Activated CD8-positive, alpha-beta T cell treated with anti-CD3 and anti-CD28 coated beads, Interleukin-2, amount 10 ng/mL, durations not matched to agents 7 days and 5 days (primary cell): ENCODE measurements around the gene CDC42EP1. TPM values are rescaled to one million over a fixed set of nuclear protein-coding genes. Genes with fewer than 3 reads are reported as not detected.
"Not testable (repeated sequence)": the region's sequence is repeated elsewhere in the genome, so short reads cannot be mapped to it uniquely, and the experiment has no call there.

Source experiments
- ATAC-seq: fragments of 150-1000 bp; cut with Tn5 transposase; one replicate; pipeline ENCODE4 v1.10.0; 2021; ENCODE audit warnings: moderate library complexity
- CTCF ChIA-PET: fragments of 350-600 bp; sonication (Branson Sonifier 250); formaldehyde crosslinking; loops from one replicate; lab custom pipeline; 2021; ENCODE audit warnings: antibody characterized with exemption; lab: Charles Lee
- POLR2A ChIA-PET: fragments of 350-600 bp; sonication (Branson Sonifier 250); formaldehyde crosslinking; loops from one replicate; lab custom pipeline; 2021; ENCODE audit warnings: antibody characterized with exemption; lab: Charles Lee
- DNase-seq: peaks from one replicate; pipeline ENCODE4 v3.0.0-alpha.2; 2020
- H3K27ac Mint-ChIP-seq: one replicate; pipeline ENCODE4 v1.8.0; 2021; ENCODE audit warnings: mild to moderate bottlenecking, mixed read lengths
- H3K27me3 Mint-ChIP-seq: one replicate; pipeline ENCODE4 v1.8.0; 2021; ENCODE audit warnings: low read depth, mixed read lengths
- H3K36me3 Mint-ChIP-seq: one replicate; pipeline ENCODE4 v1.8.0; 2021; ENCODE audit warnings: low read depth, mixed read lengths
- H3K4me1 Mint-ChIP-seq: one replicate; pipeline ENCODE4 v1.8.0; 2021; ENCODE audit warnings: low read depth, mixed read lengths
- H3K4me3 Mint-ChIP-seq: one replicate; pipeline ENCODE4 v1.8.0; 2021; ENCODE audit warnings: mild to moderate bottlenecking, mixed read lengths
- H3K9me3 Mint-ChIP-seq: one replicate; pipeline ENCODE4 v1.8.0; 2022; ENCODE audit warnings: mixed read lengths; ENCODE audit not compliant: insufficient read depth
- total RNA-seq, 2 experiments: library from RNA; stranded (reverse); gene quantifications; one replicate each; pipeline ENCODE4 v1.2.3, GENCODE V29; 2021

The CDC42EP1 gene
- total RNA-seq, 2 experiments from 2014 or later: 0.13 to 0.21 TPM

DNA sequence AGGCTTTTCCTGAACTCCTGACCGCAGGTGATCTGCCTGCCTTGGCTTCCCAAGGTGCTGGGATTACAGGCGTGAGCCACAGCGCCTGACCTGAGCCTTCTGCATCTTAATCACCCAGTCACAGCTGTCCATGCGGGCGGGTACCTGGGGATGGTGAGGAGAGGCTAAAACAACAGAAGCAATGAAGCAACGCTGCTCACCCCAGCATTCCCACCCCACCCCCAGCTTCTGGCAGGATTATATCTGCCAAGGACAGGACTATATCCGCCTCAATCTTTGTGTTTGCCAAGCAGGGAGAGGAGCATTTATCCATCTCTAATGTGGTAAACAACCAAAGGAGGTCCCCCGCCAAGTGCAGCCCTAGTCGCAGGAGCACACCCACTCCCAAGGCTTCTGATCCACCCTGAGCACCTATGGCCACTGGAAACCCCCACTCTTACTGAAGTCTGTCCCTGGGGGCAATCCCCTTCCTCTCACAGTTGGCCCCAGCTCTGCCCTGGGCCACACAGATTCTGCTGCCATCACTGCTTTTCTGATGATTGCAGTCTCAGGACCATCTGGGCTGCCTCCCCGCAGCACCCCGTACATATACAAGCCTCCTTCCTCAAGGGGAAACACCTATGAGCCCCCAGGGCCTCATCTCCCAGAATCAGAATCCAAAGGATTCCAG lies 28.4 kb downstream of the CDC42EP1 start:
- Mint-ChIP-seq H3K27ac (no peak overlapping the region), H3K4me3 (no peak overlapping the region), H3K9me3 (no peaks in the 10 kb centered on the region), H3K36me3 (no peaks in the 10 kb centered on the region), H3K27me3 (peaks cover 12% of the 10 kb centered on the region), H3K4me1 (peaks cover 11% of the 10 kb centered on the region)
- ATAC-seq (no peak), DNase-seq (no peak)
- ChIA-PET POLR2A (no interaction called here), CTCF (interaction anchor here (2.2 to 4.9 kb wide), 4 partner anchors 7 to 48 kb away, joined by 13 to 126 read pairs (median 74); partner anchors contain the start of genes GGA1 and LGALS2)

DNA sequence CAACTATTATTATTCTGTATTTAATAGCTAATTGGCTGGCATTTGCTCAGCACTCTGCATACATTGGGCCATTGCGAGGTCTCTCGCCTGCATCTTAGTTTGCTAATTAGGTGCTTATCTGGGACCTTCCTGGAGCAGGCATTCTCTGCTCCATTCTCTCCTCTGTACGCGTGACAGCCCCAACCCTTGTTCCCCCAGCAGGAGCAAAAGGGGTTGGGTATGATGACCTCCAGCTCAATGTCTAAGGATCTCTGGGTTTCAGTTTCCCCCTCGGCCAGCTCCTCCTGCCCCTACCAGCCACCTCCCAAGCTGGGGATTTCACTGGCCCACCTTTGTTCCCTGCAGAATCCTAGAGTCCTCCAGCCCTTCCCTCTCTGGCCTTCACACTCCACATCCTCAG lies 29.4 kb downstream of the CDC42EP1 start:
- Mint-ChIP-seq H3K4me3 (no peak overlapping the region), H3K9me3 (no peaks in the 10 kb centered on the region), H3K27ac (no peak overlapping the region), H3K4me1 (peaks cover 11% of the 10 kb centered on the region), H3K36me3 (no peaks in the 10 kb centered on the region), H3K27me3 (peaks cover 12% of the 10 kb centered on the region)
- ChIA-PET CTCF (interaction anchor here (0.5 to 4.9 kb wide), 6 partner anchors 8 to 49 kb away, joined by 3 to 126 read pairs (median 29); partner anchors contain the start of genes GGA1 and LGALS2), POLR2A (no interaction called here)
- ATAC-seq (no peak), DNase-seq (no peak)

DNA sequence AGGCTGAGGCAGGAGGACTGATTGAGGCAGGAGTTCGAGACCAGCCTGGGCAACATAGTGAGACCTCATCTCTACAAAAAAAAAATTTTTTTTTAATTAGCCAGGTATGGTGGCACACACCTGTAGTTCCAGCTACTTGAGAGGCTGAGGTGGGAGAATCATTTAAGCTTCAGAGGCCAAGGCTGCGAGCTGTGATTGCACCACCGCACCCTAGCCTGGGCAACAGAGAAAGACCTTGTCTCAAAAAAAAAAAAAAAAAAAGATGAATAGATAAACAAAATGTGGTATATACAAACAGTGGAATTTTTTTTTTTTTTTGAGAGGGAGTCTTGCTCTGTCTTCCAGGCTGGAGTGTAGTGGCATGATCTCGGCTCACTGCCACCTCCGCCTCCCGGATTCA lies 30.8 kb downstream of the CDC42EP1 start:
- Mint-ChIP-seq H3K27me3 (peaks cover 12% of the 10 kb centered on the region), H3K4me1 (peaks cover 11% of the 10 kb centered on the region)
- CTCF ChIA-PET: interaction anchor here (2.2 to 4.9 kb wide), 5 partner anchors 9 to 51 kb away, joined by 13 to 126 read pairs (median 45); partner anchors contain the start of genes GGA1 and LGALS2
- DNase-seq, ATAC-seq, H3K36me3 Mint-ChIP-seq, POLR2A ChIA-PET, H3K27ac Mint-ChIP-seq, H3K9me3 Mint-ChIP-seq, H3K4me3 Mint-ChIP-seq: not testable (repeated sequence)

DNA sequence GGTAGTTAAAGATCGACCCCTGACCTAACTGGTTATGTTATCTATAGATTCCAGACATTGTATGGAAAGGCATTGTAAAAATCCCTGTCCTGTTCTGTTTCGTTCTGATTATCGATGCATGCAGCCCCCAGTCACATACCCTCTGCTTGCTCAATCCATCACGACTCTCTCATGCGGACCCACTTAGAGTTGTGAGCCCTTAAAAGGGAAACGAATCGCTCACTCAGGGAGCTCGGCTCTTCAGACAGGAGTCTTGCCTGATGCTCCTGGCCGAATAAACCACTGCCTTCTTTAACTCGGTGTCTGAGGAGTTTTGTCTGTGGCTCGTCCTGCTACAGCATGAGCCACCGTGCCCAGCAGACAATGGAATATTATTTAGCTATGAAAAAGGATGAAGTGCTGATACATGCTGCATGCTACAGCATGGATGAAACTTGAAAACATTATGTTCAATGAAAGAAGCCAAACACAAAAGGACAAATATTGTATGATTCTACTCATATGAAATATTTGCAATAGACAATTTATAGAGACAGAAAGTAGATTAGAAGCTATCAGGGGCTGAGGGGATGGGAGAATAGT lies 31.6 kb downstream of the CDC42EP1 start:
- ChIA-PET POLR2A (interaction anchor here (1.2 to 1.3 kb wide), 2 partner anchors 10 to 25 kb away, joined by 4 to 5 read pairs; no protein-coding TSS in a partner anchor), CTCF (interaction anchor here (0.7 to 4.9 kb wide), 42 partner anchors 10 to 350 kb away, joined by 3 to 126 read pairs (median 6); partner anchors contain the start of genes CARD10, GGA1, LGALS2 and MFNG)
- Mint-ChIP-seq H3K27me3 (peaks cover 10% of the 10 kb centered on the region), H3K36me3 (no peaks in the 10 kb centered on the region), H3K4me1 (peaks cover 11% of the 10 kb centered on the region), H3K4me3 (peak overlapping the region; percentile 67), H3K9me3 (no peaks in the 10 kb centered on the region), H3K27ac (peak overlapping the region; percentile 70)
- ATAC-seq (no peak), DNase-seq (no peak)

DNA sequence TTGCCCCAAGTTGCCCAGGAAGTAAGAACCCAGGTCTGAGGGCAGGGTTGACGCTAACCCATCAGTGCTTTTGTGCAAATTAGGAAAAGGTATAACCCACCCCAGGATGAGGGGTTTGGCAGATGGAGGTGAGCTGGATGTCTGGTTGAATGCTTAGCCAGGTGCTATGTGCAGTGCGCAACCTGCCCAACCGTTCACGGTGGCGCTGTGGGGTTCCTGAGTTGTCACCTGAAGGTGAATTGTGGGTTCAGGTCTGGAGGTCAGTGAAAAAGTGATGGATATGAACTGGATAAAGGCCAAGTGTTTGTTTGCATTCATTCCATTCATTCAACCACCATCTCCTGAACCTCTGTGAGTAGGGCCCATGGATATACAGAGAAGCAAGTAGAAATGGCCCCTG lies 34.0 kb downstream of the CDC42EP1 start:
- Mint-ChIP-seq H3K27me3 (peaks cover 4% of the 10 kb centered on the region), H3K27ac (no peak overlapping the region)
- POLR2A ChIA-PET: no interaction called here

DNA sequence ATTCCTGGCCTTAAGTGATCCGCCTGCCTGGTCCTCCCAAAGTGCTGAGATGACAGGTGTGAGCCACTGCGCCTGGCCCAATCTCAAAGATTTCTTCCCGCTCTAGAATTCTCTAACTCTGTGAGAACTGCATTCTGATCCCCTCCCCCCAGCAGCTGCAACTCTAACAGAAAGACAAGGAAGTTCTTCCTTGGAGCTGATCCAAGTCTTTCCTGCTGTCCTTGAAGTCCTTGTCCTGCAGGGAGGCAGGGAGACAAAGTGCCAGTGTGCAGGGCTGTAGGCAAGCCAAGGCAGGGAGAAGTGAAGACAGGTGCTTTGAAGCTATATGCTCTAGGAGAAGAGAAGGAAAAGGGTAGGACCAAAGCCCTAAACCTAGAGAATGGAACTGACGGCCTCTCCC lies 38.9 kb downstream of the CDC42EP1 start:
- H3K27me3 Mint-ChIP-seq: peaks cover 22% of the 10 kb centered on the region
- CTCF ChIA-PET: interaction anchor here (0.5 to 1.1 kb wide), 2 partner anchors 9 to 72 kb away, joined by 3 read pairs; partner anchors contain the start of gene GGA1
- H3K9me3 Mint-ChIP-seq: no peaks in the 10 kb centered on the region
- ATAC-seq (no peak), DNase-seq (no peak)
- H3K4me3 Mint-ChIP-seq: no peak overlapping the region
- H3K36me3 Mint-ChIP-seq: no peaks in the 10 kb centered on the region
- peaks cover 9% of the 10 kb centered on the region for H3K4me1 Mint-ChIP-seq
- POLR2A ChIA-PET: no interaction called here
- H3K27ac Mint-ChIP-seq: no peak overlapping the region

More for the DNA sequence above, 34.0 kb downstream of the CDC42EP1 start:
- no peaks in the 10 kb centered on the region for H3K9me3 Mint-ChIP-seq
- no peaks in the 10 kb centered on the region for H3K36me3 Mint-ChIP-seq
- DNase-seq: no peak
- ATAC-seq: no peak
- peaks cover 11% of the 10 kb centered on the region for H3K4me1 Mint-ChIP-seq
- CTCF ChIA-PET: interaction anchor here (1.0 to 1.6 kb wide), 2 partner anchors 10 to 27 kb away, joined by 3 to 7 read pairs; no protein-coding TSS in a partner anchor
- no peak overlapping the region for H3K4me3 Mint-ChIP-seq

DNA sequence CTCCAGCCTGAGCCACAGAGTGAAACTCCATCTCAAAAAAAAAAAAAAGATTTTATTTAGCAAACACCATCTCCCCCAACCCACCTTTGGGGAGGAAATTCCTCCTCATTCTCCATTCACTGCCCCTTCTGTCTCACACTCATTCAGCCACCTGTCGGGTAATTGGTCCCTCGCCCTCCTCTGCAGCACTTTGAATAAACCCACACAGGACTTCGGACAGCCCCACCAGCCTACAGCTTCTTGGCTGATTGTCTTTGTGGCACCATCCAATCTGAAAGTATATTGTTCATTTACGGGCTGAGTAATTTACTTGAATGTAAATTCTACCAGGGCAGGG lies 40.9 kb downstream of the CDC42EP1 start:
- ATAC-seq (no peak), DNase-seq (no peak)
- no peak overlapping the region for H3K27ac Mint-ChIP-seq
- H3K36me3 Mint-ChIP-seq: no peaks in the 10 kb centered on the region
- H3K4me3 Mint-ChIP-seq: no peak overlapping the region
- ChIA-PET CTCF (interaction anchor here (0.8 kb wide), 1 partner anchor 34 kb away, joined by 3 read pairs; no protein-coding TSS in a partner anchor), POLR2A (no interaction called here)
- peaks cover 20% of the 10 kb centered on the region for H3K27me3 Mint-ChIP-seq
- H3K9me3 Mint-ChIP-seq: no peaks in the 10 kb centered on the region
- H3K4me1 Mint-ChIP-seq: peaks cover 28% of the 10 kb centered on the region

DNA sequence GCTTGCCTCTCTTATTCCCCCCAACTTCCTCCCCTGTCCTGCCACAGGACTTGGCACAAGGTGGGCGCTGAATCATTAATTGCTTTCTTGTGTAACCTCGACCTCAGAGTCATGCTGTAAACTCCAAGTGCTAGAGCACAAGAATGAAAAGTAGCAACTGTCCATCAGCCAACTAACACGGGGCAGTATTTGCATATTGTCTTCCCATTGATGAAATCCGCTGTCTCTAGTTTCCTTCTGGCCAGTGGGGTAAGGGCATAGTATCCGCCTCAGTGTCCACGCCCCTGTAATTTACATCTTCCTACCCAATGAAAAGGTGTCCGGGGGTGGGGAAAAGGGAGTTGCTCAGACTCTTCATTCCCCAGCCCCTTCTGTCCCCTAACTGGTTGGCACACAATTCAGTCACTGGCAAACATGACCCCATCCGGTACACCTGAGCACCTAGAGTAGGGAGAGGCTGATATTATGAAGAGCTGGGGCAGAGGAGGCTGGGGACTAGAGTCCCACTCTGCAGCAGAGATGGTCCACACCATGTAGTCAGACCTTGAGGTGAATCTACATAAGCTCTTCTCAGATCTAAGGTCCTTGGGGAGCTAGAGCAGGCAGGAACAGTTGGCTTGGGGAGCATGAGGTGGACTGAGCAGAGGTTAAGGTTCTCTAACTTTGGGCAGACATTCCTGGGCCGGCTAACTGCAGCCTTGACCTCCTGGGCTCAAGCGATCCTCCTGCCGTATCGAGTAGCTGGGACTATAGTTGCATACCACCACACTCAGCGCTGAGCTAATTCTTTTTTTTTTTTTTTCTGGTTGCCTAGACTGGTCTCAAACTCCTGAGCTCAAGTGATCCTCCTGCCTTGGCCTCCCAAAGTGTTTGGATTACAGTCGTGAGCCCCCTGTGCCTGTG lies 41.5 kb downstream of the CDC42EP1 start:
- ChIA-PET CTCF (interaction anchor here (0.7 to 1.4 kb wide), 4 partner anchors 9 to 439 kb away, joined by 3 to 12 read pairs (median 4); no protein-coding TSS in a partner anchor), POLR2A (interaction anchor here (1.0 to 1.3 kb wide), 2 partner anchors 9 to 117 kb away, joined by 4 to 5 read pairs; no protein-coding TSS in a partner anchor)
- H3K27ac Mint-ChIP-seq: no peak overlapping the region
- no peak overlapping the region for H3K4me3 Mint-ChIP-seq
- H3K27me3 Mint-ChIP-seq: peaks cover 20% of the 10 kb centered on the region
- no peaks in the 10 kb centered on the region for H3K9me3 Mint-ChIP-seq
- ATAC-seq (no peak), DNase-seq (no peak)
- peaks cover 30% of the 10 kb centered on the region for H3K4me1 Mint-ChIP-seq
- H3K36me3 Mint-ChIP-seq: no peaks in the 10 kb centered on the region

DNA sequence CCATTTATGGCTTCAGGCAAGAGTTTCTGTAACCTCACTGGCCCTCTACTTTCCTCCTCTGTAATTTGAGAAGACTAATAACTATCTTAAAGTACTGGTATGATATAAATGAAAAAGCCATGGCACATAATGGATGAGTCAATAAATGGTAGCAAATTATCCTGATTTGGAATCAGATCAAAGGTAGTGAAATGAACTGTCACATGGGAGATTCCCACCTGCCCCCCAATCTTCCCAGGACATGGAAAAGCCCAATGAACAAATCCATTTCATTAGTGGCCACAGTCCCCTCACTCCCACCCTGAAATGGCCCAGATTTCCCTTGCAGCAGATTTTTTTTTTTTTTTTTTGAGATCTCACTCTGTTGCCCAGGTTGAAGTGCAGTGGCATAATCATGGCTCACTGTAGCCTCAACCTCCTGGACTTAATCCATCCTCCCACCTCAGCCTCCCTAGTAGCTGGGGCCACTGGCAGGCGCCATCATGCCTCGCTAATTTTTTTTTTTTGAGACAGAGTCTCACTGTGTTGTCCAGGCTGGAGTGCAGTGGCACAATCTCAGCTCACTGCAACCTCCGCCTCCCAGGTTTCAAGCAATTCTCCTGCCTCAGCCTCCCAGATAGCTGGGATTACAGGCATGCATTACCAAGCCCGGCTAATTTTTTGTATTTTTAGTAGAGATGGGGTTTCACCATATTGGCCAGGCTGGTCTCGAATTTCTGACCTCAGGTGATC lies 42.4 kb downstream of the CDC42EP1 start:
- DNase-seq, H3K9me3 Mint-ChIP-seq, H3K4me3 Mint-ChIP-seq, H3K27ac Mint-ChIP-seq, ATAC-seq, H3K36me3 Mint-ChIP-seq: not testable (repeated sequence)
- ChIA-PET CTCF (interaction anchor here (0.7 to 1.4 kb wide), 4 partner anchors 10 to 440 kb away, joined by 3 to 12 read pairs (median 4); no protein-coding TSS in a partner anchor), POLR2A (interaction anchor here (0.6 to 1.3 kb wide), 3 partner anchors 10 to 118 kb away, joined by 3 to 5 read pairs (median 4); no protein-coding TSS in a partner anchor)
- peaks cover 39% of the 10 kb centered on the region for H3K4me1 Mint-ChIP-seq
- H3K27me3 Mint-ChIP-seq: peaks cover 20% of the 10 kb centered on the region

DNA sequence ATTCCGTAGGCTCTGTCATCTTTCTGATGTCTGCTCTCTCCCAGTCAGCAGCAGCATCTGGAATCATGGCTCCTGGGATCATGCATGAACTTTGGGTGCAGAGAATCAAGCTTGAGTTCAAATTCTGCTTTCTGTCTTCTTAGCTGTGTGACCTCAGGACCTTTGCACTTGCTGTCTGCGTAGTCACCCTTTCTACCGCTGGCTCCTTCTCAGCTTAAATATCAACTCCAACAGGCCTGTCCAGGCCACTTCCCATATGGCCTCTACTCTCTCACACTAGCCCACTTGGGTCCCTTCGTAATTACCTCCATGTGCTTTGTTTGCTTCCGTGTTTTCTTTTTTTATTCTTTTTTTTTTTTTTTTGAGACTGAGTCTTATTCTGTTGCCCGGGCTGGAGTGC lies 43.8 kb downstream of the CDC42EP1 start:
- ChIA-PET CTCF (interaction anchor here (0.7 to 7.7 kb wide), 5 partner anchors 10 to 39 kb away, joined by 3 to 126 read pairs (median 4); no protein-coding TSS in a partner anchor), POLR2A (no interaction called here)
- Mint-ChIP-seq H3K4me3 (no peak overlapping the region), H3K4me1 (peaks cover 45% of the 10 kb centered on the region), H3K9me3 (no peaks in the 10 kb centered on the region), H3K27me3 (peaks cover 20% of the 10 kb centered on the region), H3K36me3 (no peaks in the 10 kb centered on the region), H3K27ac (no peak overlapping the region)
- ATAC-seq (no peak), DNase-seq (no peak)
